Rectal smooth muscle tissue (tissue), 1 donor: ENCODE results near the gene NAV3.

Experiments
- H3K27ac ChIP-seq: one replicate; pipeline ENCODE4 v1.7.0; 2013; ENCODE audit warnings: low read depth, low read length, inconsistent platforms
- H3K27me3 ChIP-seq: one replicate; pipeline ENCODE4 v1.7.0; 2013; ENCODE audit warnings: low read length; ENCODE audit not compliant: control insufficient read depth, insufficient read depth
- H3K36me3 ChIP-seq: one replicate; pipeline ENCODE4 v1.7.0; 2013; ENCODE audit warnings: low read length; ENCODE audit not compliant: control insufficient read depth, insufficient read depth
- H3K4me1 ChIP-seq: one replicate; pipeline ENCODE4 v1.7.0; 2013; ENCODE audit warnings: low read length; ENCODE audit not compliant: control insufficient read depth, insufficient read depth
- H3K4me3 ChIP-seq: one replicate; pipeline ENCODE4 v1.7.0; 2013; ENCODE audit warnings: low read length
- H3K9ac ChIP-seq: one replicate; pipeline ENCODE4 v1.7.0; 2013; ENCODE audit warnings: low read length

Gene NAV3

DNA sequence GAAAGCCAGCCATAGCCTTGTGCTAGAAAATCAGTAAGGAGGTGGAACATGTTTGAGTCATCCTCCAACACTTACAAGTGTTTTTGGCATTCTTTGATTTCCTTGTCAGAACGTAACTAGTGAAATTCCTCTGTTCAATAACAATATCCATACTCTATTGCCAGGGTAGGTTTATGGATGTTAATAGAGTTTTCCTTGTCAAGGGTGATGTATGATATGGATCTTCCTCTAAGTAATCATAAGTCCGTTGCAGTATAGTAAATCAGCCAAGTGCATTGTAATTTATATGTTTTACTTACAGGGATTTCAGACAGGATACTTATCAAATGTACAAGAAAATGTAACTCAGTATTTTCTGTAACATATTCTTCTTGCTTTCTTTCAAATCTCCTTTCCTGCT lies 19.4 kb downstream of the NAV3 start:
- Histone ChIP-seq H3K4me3 (no peak overlapping the region), H3K27me3 (no peaks in the 10 kb centered on the region), H3K9ac (no peak overlapping the region), H3K27ac (no peak overlapping the region), H3K36me3 (no peaks in the 10 kb centered on the region), H3K4me1 (peaks cover 10% of the 10 kb centered on the region)

DNA sequence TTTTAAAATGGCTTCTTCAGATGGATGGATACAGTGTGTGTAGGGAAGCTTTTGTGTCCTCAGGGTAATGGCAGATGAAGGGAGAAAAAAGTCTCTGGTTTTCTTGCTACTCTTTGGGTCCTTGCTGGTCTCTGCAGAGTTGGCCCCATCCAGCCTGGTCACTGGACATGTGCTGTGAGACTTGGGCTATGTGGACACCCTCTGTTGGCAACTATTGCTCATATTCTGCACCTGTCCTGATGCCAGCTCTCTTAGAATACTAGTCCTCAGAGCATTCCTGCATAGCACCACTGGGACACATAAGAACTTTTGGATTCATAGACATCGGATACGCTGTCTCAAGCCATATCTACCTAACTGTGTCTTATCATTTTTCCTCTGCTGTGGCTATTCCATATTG lies 20.0 kb downstream of the NAV3 start:
- Histone ChIP-seq H3K9ac (no peak overlapping the region), H3K4me1 (peaks cover 10% of the 10 kb centered on the region), H3K27ac (no peak overlapping the region), H3K4me3 (no peak overlapping the region), H3K27me3 (no peaks in the 10 kb centered on the region), H3K36me3 (no peaks in the 10 kb centered on the region)

DNA sequence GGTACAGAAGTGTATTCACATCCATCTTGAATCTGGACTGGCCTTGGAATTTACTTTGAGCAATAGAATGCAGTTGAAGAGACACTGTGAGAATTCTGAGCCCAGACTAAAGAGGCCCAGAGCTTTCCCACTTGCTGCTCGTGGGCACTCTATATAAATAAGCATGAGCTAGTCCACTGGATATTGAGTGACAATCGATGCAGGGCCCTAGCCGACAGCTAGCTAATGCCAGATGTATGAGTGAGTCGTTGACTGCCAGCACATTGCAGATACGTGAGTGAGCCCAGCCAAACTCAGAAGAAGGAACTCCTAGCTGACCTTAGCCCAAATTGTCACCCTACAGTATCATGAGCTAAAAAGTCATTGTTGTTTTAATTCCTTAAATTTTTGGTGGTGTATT lies 24.9 kb downstream of the NAV3 start:
- Histone ChIP-seq H3K27ac (no peak overlapping the region), H3K4me1 (no peaks in the 10 kb centered on the region), H3K36me3 (no peaks in the 10 kb centered on the region), H3K27me3 (no peaks in the 10 kb centered on the region), H3K9ac (no peak overlapping the region), H3K4me3 (no peak overlapping the region)

- H3K27ac ChIP-seq: no peak overlapping the region
- H3K4me3 ChIP-seq: no peak overlapping the region
These were observed 30.6 kb downstream of the NAV3 start for GRCh38 chr12:77861317-77861716.

GRCh38 chr12:77865178-77865577 lies 34.5 kb downstream of the NAV3 start:
- Histone ChIP-seq H3K4me1 (no peaks in the 10 kb centered on the region), H3K27me3 (no peaks in the 10 kb centered on the region), H3K9ac (no peak overlapping the region), H3K4me3 (no peak overlapping the region), H3K36me3 (no peaks in the 10 kb centered on the region), H3K27ac (no peak overlapping the region)

More at GRCh38 chr12:77861317-77861716, 30.6 kb downstream of the NAV3 start:
- H3K4me1 ChIP-seq: no peaks in the 10 kb centered on the region
- no peak overlapping the region for H3K9ac ChIP-seq
- no peaks in the 10 kb centered on the region for H3K27me3 ChIP-seq
- H3K36me3 ChIP-seq: no peaks in the 10 kb centered on the region

- Histone ChIP-seq H3K4me3 (no peak overlapping the region), H3K27me3 (no peaks in the 10 kb centered on the region), H3K27ac (no peak overlapping the region), H3K36me3 (no peaks in the 10 kb centered on the region), H3K4me1 (no peaks in the 10 kb centered on the region), H3K9ac (no peak overlapping the region)
These were observed 48.2 kb downstream of the NAV3 start for GRCh38 chr12:77878901-77879300.

DNA sequence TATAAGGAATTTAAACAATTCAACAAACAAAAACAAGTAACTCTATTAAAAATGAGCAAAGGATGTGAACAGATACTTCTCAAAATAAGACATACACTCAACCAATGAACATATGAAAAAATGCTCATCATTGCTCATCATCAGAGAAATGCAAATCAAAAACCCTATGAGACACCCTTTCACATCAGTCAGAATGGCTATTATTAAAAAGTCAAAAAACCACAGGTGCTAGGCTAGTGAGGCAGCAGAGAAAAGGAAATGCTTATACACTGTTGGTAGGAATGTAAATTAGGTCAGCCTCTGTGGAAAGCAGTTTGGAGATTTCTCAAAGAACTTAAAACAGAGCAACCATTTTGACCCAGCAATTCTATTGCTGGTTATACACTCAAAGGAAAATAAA lies 52.0 kb downstream of the NAV3 start:
- Histone ChIP-seq H3K27me3 (no peaks in the 10 kb centered on the region), H3K9ac (no peak overlapping the region), H3K27ac (no peak overlapping the region), H3K4me1 (no peaks in the 10 kb centered on the region), H3K36me3 (no peaks in the 10 kb centered on the region), H3K4me3 (no peak overlapping the region)

DNA sequence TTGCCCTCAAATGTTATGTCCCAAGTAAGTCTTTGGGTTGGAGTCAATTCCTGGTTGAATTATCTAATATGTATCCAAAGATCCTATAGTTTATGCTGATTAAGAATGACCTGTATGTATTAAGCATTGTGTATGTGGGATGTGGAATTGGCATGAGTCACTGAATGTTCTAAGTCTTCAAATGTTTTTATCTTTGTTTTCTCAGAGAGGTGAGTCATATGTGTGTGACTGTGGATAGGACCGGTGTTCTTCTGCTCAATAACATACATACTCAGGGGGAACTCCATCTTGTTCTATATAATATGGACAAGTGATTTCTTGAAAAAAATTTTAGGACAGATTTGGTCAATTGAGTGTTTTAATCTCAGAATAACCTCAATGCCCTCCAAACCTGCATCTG lies 57.9 kb downstream of the NAV3 start:
- Histone ChIP-seq H3K27me3 (no peaks in the 10 kb centered on the region), H3K4me3 (no peak overlapping the region), H3K4me1 (no peaks in the 10 kb centered on the region), H3K27ac (no peak overlapping the region), H3K36me3 (no peaks in the 10 kb centered on the region), H3K9ac (no peak overlapping the region)

DNA sequence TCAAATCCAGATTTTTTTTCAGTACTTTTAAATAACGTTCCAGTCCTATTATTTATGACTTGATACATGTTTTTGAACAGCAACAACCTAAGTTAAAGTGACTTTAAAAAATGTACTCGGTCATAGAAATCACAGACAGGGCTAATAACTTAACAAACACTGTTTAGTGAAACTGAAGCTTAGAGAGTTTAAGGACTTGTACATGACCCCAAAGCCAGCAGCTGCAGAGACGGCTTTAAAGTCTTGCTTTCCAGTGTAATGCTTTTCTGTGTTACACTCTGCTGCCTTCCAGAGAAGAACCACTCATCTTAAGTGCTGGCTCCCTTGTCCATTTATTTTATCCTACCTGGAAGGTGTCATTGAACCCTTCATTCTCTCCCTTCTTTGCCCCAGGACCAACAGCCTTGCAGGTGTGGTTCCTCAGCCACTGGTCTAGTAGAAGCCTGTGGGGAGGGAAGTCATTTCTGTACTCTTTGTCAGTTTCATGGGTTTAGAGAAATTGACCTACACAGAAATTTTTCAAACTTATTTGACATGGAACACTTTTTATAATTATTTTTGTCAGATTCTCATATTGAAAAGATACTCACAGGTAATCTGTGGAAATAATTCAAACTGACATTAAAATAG lies 60.9 kb downstream of the NAV3 start:
- Histone ChIP-seq H3K36me3 (no peaks in the 10 kb centered on the region), H3K4me1 (no peaks in the 10 kb centered on the region), H3K27me3 (no peaks in the 10 kb centered on the region), H3K27ac (no peak overlapping the region), H3K4me3 (no peak overlapping the region), H3K9ac (no peak overlapping the region)

DNA sequence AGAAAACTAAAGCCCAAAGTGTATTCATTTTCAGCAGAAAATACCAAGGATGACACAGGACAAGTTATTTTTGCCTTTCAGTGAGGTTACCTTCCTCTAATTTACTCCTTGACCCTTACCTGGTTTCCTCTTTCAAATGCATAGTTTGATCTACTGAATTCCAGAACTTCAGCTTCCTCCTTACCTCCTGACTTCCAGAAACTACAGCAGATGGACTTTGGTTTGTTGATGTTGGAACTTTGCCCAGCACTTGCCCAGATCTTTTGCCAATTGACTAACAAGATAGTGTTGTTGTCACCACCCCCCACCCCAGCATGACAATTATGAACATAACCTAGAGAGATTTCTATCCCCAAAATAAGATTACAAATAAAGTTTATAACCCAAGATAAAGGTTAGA lies 63.2 kb downstream of the NAV3 start:
- Histone ChIP-seq H3K36me3 (no peaks in the 10 kb centered on the region), H3K9ac (no peak overlapping the region), H3K4me3 (no peak overlapping the region), H3K27me3 (no peaks in the 10 kb centered on the region), H3K4me1 (no peaks in the 10 kb centered on the region), H3K27ac (no peak overlapping the region)

DNA sequence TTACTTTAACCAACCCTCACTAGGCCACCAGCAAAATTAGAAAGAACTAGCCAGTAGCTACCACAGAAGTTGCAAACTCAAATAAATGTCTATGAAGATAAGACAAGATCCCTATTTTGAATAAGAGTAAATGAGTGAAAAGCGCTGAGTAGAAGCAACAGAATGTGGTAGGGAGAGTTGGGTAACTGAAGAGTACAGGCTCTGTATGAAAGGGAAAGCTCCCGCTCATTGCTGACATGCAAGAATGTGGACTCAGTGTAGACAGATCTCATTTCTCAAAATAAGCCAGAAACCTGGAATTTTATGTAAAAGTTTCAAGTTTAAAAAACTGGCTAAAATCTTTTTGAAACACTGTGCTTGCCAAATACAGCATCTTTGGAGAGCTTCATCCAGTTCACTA lies 63.9 kb downstream of the NAV3 start:
- no peak overlapping the region for H3K9ac ChIP-seq
- H3K4me1 ChIP-seq: no peaks in the 10 kb centered on the region
- H3K36me3 ChIP-seq: no peaks in the 10 kb centered on the region
- H3K27ac ChIP-seq: no peak overlapping the region
- no peak overlapping the region for H3K4me3 ChIP-seq
- H3K27me3 ChIP-seq: no peaks in the 10 kb centered on the region

GRCh38 chr12:77895699-77896098 lies 65.0 kb downstream of the NAV3 start:
- H3K27ac ChIP-seq: no peak overlapping the region
- no peaks in the 10 kb centered on the region for H3K36me3 ChIP-seq
- H3K9ac ChIP-seq: no peak overlapping the region
- H3K4me1 ChIP-seq: no peaks in the 10 kb centered on the region
- no peak overlapping the region for H3K4me3 ChIP-seq
- no peaks in the 10 kb centered on the region for H3K27me3 ChIP-seq

GRCh38 chr12:77907936-77908335 lies 77.2 kb downstream of the NAV3 start:
- Histone ChIP-seq H3K36me3 (no peaks in the 10 kb centered on the region), H3K4me3 (no peak overlapping the region)

More at GRCh38 chr12:77907936-77908335, 77.2 kb downstream of the NAV3 start:
- Histone ChIP-seq H3K27me3 (no peaks in the 10 kb centered on the region), H3K4me1 (no peaks in the 10 kb centered on the region), H3K27ac (no peak overlapping the region), H3K9ac (no peak overlapping the region)
